GM19395 (cell line): ENCODE results near the gene TAF10.

Source experiments
- ATAC-seq: cut with Tn5 transposase; IDR thresholded peaks from one replicate; pipeline ENCODE4 v1.9.1; 2021; ENCODE audit warnings: mild to moderate bottlenecking, moderate library complexity; ENCODE audit not compliant: unreplicated experiment

TAF10 gene

GRCh38 chr11:6625832-6626420, 13.9 kb upstream of the TAF10 start:
- ATAC-seq, result no peak

DNA sequence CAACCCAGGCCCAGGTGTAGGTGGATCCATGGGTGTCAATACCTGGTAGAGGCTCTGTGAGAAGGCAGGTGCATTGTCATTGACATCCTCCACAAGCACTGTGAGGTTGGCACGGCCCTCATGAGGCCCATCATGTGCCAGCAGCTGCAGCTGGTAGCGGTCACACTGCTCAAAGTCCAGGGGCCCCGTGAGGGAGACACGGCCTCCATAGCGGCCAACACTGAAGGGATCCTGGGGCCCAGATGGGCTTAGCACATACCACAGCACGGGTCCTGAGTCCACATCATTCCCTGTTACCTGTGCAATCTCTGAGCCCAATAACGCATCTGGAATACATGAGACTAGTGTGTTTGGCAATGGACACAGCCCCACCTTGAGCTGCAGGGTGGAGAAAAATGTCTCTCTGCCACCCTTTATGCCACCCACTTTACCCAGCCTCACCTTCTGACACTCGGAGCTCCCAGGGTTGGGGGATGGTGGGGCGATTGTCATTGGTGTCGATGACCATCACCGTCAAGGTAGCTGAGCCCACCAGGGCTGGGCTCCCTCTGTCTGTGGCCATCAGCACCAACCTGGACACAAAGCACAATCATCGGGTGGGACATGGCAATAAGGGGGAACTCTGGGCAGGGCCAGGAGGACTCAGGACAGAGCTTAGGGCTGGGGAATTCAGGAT, 13.3 kb upstream of the TAF10 start:
- no peak for ATAC-seq

DNA sequence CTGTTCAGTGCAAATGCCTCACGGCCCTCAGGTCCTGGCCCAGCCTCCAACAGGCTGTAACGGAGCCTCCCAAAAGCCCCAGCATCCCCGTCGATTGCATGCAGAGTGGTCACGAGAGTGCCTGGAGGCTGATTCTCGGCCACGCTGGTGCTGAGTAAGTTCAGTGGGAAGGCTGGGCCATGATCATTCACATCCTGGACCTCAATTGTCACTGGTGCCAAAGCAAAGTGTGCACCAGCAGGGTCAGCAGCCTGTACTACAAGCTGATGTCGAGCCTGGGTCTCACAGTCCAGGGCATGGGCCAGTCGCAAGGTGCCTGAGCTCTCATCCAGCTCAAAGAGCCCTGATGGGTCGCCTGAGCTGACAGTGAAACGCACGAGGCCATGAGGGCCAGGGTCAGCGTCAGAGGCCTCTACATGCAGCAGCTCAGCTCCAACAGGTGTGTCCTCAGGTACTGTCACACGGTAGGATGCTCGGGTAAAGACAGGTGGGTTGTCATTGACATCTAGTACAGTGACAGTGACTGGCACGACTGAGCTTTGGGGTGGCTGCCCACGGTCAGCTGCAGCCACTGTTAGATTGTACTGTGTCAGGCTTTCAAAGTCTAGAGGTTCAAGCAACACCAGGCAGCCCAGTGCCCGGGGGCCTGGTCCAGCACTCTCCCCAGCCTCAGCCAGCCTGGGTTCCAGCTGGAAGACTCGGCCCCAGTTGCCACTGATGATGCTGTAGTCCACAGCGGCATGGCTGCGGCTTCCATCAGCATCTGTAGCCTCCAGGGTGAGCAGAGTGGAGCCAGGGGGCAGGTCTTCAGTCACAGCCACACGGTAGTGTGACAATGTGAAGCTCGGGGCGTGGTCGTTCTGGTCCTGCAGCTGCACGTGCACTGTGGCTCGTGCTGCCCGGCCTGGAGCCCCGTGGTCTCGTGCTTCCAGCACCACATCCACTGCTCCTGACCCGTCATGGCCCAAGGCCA, 11.7 kb upstream of the TAF10 start:
- ATAC-seq, result no peak

- no peak for ATAC-seq
Measured at GRCh38 chr11:6622261-6623171, 10.5 kb upstream of the TAF10 start.

GRCh38 chr11:6621711-6622211, 9.7 kb upstream of the TAF10 start:
- no peak for ATAC-seq

GRCh38 chr11:6620636-6621035, 8.6 kb upstream of the TAF10 start:
- ATAC-seq, result no peak

DNA sequence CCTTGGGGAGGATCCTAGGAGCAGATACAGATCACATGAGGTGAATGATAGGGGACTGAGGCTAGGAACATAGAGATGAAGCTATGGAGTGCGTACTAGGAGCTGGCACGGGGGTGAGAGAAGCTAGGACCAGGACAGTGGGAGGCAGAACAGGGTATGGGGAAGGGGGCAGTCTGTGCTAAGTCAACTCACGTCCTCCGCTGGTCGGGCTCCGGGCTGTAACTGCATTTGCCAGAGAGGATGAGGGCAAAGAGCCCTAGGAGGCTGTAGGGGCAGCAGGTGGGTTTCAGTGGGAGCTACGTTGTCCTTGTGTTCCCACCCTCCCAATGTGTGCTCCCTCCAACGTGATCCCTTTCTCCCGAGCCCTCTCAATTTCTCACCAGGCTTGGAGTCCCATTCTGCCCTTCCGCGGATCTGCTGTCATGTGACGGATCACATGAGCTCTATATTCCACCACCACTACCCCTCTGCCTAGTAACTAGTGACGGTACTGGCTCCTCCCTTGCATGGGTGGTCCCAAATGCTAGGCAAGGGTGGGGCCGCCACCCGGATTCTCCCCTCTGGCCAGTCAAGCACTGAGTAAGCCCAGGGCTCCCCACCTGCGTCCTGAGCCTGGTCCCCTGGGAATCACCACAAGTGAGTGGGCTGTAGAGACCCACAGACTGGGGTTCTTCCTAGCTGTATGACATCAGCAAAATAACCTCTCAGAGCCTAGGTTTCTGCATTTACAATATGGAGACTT, 7.2 kb upstream of the TAF10 start, which contains the start of gene TPP1:
TPP1 (minus strand) TSS at position 419 of the 742 bp plus-strand sequence; CDS start at position 397, 22 bp downstream.
- peak; percentile 99 for ATAC-seq

- ATAC-seq, result peak; percentile 7
Measured at GRCh38 chr11:6618117-6619003, 6.3 kb upstream of the TAF10 start.

DNA sequence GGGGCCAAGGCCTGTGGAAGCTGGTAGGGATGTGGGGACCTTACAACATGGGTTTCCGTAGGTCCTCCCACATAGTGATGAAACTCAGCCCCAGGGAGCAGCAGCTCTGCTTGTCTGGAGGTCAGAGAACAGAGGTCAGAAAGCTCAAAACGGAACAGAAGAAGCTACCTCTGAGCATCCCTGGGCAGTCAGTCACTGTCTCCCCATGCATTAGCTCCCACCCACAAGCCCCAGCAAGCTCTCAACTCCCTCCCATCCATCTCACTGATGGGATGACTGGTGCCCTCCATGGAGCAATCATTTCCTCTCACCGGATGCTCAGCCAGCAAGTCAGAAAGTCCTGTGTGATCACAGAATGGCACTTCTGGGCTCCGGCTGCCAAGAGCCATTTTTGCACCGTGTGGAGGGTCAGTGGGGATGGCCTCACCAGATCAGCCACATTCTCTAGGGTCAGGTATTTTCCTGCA, 5.3 kb upstream of the TAF10 start:
- no peak for ATAC-seq

DNA sequence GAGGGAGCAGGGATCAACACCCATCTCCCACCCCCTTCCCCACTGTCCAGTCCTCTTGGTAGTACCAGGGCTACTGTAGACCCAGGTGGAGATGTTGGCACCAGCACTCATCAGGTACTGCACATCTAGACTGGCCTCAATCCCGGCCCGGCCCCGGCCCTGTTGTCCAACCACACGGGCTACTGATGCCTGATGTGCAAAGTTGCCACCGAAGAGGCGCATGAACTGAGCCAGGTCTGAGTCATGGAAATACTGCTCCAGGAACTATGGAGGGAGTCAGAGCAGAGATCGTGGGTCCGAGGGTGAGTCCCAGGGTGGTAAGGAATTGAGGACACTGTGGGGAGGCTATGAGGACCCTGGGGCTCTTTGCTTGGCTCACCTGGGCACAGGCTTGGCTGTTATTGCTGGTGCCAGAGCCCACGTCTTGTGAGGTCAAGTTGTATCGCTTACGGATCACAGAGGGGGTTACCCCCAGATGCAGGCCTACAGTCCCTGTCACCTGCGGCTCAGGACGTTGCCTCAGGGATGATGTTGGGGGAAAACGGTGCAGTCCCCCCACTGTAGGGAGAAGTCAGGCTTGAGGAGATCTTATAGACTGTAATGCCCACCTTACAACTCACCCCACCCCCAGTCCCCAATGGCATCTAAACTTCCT, 4.7 kb upstream of the TAF10 start:
- ATAC-seq, result no peak

GRCh38 chr11:6615882-6616585, 4.0 kb upstream of the TAF10 start:
- no peak for ATAC-seq

- no peak for ATAC-seq
Measured at GRCh38 chr11:6615046-6615445, 3.0 kb upstream of the TAF10 start.

DNA sequence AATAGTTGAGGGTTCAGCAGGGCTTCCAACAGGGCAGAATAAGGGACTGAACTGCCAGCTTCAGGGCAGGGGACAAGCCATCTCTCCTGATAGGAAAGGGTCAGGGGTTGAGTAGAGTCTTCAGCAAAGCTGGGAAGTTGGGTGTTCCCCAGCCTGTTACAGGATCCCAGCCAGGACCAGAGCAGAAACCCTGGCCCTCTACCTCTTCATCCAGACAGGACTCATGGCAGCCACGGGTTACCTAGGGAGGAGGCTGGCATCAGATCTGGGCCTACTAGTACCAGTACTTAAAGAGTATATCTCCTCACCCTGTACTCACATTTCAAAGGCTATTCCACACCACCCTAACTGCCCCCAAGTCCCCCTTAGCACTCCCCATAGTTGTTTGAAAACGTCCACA, 2.4 kb upstream of the TAF10 start:
- ATAC-seq, result no peak

- no peak for ATAC-seq
Measured at GRCh38 chr11:6613496-6613895, 1.5 kb upstream of the TAF10 start.

GRCh38 chr11:6611963-6612212, 128 bp downstream of the TAF10 start:
- peak; percentile 14 for ATAC-seq

DNA sequence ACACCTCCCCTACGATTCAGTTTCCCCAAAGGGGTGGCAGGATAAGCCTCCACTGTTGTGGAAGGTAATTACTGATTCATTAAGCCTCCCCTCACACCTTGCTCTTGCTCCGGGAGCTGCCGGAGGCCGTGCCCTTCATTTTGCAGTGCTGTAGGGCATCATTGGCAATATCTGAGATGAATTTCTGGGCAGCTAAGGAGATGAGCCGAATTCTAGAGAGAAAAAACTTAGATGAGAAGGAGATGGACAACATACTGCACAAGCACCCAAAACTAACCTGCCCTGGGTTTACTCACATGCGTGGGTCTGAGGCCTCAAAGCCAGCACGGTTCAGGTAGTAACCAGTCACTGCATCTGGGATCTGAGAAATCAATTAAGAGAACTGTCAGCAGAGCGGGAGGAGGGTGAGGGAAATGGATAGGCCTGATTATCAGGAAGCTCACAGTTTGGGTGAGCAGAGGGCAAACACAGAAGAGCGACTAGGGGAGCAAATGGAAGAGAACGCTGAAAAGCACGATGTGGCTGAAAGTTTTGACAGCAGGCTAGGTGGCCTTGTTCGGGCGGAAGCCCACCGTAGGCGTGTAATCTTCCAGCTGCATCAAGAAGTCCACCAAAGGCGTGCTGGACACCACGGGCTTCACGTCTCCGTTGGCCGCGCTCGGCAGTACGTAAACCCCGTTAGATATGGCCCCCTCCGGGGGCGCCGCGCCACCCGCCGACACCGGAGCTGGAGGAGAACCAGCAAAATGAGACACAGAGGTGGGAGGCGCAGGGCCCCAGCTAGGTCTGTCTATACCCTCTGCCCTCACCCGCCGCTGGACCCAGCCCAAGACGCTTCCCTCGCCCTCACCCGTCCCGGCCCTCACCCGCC, 689 bp downstream of the TAF10 start:
- ATAC-seq, result peak; percentile 3

DNA sequence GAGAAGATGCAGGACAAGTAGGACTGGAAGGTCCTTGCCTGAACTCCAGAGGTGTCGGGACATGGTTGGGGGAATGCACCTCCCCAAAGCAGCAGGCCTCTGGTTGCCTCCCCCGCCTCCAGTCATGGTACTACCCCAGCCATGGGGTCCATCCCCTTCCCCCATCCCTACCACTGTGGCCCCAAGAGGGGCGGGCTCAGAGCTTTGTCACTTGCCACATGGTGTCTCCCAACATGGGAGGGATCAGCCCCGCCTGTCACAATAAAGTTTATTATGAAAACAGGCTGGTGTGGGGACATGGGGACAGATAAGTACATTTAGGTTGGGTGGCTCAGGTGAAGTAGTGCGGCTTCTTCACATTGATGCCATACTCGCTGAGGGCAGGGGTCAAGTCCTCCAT, 1.4 kb downstream of the TAF10 start:
- no peak for ATAC-seq
